Rectal smooth muscle tissue (tissue), 1 donor: Measurements from ENCODE around the gene MED16.

Source experiments
- H3K27ac ChIP-seq: one replicate; pipeline ENCODE4 v1.7.0; 2013; ENCODE audit warnings: low read depth, low read length, inconsistent platforms
- H3K27me3 ChIP-seq: one replicate; pipeline ENCODE4 v1.7.0; 2013; ENCODE audit warnings: low read length; ENCODE audit not compliant: control insufficient read depth, insufficient read depth
- H3K36me3 ChIP-seq: one replicate; pipeline ENCODE4 v1.7.0; 2013; ENCODE audit warnings: low read length; ENCODE audit not compliant: control insufficient read depth, insufficient read depth
- H3K4me1 ChIP-seq: one replicate; pipeline ENCODE4 v1.7.0; 2013; ENCODE audit warnings: low read length; ENCODE audit not compliant: control insufficient read depth, insufficient read depth
- H3K4me3 ChIP-seq: one replicate; pipeline ENCODE4 v1.7.0; 2013; ENCODE audit warnings: low read length
- H3K9ac ChIP-seq: one replicate; pipeline ENCODE4 v1.7.0; 2013; ENCODE audit warnings: low read length

Gene MED16

DNA sequence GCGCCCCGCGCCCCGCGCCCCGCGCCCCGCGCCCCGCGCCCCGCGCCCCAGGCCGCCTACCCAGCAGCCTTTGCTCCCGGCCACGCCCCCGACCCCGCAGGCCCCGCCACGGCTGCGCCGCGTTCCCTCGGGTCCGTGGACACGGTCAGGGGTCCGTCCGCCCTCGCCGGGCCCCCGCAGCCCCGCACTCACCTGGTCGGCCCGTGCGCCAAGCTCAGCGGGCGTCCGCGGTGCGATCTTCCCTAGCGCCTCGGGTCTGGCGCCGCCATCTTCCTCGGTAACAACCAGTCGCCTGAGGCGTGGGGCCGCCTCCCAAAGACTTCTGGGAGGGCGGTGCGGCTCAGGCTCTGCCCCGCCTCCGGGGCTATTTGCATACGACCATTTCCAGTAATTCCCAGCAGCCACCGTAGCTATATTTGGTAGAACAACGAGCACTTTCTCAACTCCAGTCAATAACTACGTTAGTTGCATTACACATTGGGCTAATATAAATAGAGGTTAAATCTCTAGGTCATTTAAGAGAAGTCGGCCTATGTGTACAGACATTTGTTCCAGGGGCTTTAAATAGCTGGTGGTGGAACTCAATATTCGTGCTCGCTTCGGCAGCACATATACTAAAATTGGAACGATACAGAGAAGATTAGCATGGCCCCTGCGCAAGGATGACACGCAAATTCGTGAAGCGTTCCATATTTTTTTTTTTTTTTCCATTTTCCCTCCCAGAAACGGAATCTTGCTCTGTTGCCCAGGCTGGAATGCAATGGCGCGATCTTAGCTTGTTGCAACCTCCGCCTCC, at the start of gene MED16, which contains the start of gene RNU6-9:
MED16 (minus strand) TSS at position 294 of the 796 bp plus-strand sequence. CDS start 2,056 bp downstream, outside the sequence.
RNU6-9 (plus strand) TSS at position 591 of the 796 bp plus-strand sequence.
- no peaks in the 10 kb centered on the region for H3K4me1 ChIP-seq
- peak within 1 kb of the TSS; percentile 78 for H3K4me3 ChIP-seq
- H3K27ac ChIP-seq = peak within 1 kb of the TSS; percentile 97
- H3K9ac ChIP-seq = peak within 1 kb of the TSS; percentile 56
- H3K36me3 ChIP-seq = peaks cover 6% of the 10 kb centered on the region
- H3K27me3 ChIP-seq = no peaks in the 10 kb centered on the region

- Histone ChIP-seq H3K4me1 (no peaks in the 10 kb centered on the region), H3K27ac (no peak overlapping the region), H3K36me3 (no peaks in the 10 kb centered on the region), H3K27me3 (no peaks in the 10 kb centered on the region), H3K4me3 (no peak overlapping the region), H3K9ac (no peak overlapping the region)
These were observed 49.2 kb upstream of the MED16 start for GRCh38 chr19:942133-942645.

DNA sequence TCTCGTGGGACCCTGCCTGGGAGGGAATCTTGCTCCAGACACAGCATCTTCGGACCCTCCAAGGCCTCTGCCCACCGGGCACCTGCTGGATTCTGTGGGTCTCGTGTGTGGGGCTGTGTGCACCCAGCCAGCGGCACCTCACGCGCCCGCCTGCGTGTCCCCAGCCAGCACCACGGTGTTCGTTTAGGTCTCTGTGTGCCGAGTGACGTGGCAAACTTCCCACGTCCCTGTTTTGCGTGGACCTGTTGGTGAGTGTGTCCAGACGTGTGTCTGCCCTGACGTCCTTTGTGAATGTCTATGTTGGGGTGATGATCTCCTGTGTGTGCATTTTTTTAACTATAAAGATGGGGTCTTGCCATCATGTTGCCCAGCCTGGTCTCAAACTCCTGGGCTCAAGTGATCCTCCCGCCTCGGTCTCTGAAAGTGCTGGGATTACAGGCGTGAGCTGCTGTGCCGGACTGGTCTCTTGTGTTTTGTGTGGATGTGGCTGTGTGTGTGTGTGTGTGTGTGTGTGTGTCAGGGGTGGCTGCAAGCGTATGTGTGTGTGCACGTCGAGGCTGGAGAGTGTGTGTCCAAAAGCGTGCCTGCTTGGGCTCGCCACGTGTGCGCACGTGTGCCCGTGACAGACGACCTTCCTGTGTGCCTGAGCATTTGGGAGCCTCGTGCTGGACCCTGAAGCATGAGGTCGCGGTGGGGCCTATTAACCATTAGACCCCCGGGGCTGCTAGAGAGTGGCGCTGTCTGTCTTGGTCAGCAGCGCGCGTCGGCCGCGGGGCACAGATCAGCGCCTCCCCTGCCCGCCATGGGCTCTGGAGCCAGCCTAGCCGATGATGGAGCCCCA, 48.5 kb upstream of the MED16 start:
- Histone ChIP-seq H3K4me1 (no peaks in the 10 kb centered on the region), H3K4me3 (peak overlapping the region; percentile 61), H3K36me3 (no peaks in the 10 kb centered on the region), H3K9ac (no peak overlapping the region), H3K27ac (peak overlapping the region; percentile 68), H3K27me3 (no peaks in the 10 kb centered on the region)

DNA sequence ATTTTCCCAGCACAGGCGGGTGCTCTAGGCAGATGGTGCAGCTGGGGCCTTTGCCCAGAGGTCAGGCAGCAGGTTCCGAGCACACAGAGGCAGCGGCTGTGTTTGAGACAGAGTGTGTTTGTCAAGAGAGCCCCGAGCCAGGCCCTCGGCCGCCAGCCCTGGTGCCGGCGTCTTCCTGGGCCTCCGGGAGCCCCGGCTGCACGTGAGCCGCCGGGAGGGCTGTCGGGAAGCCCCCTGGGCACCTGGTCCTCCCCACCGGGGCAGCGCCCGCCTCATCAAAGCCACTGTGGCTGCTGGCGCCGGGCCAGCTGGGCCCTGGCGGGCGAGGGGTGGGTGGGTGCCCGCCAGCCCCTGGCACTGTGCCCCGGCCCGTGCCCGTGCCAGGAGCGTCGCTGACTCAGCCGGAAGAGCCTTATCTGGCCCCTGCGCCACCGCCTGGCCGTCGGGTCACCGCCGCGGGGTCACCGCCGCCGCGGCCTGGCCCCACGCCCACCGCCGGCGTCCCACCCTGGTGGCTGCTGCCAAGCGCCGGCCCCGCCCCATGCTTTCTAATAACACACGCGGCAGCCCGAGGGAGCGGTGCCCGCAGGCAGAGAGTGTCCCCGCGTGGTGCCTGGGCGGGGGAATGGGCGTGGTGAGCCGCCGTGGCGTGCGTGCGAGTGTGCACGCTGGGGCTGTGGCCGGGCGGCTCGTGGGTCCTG, 47.8 kb upstream of the MED16 start:
- H3K4me3 ChIP-seq = peak overlapping the region; percentile 61
- no peaks in the 10 kb centered on the region for H3K36me3 ChIP-seq
- H3K27ac ChIP-seq = peak overlapping the region; percentile 68
- H3K9ac ChIP-seq = no peak overlapping the region
- no peaks in the 10 kb centered on the region for H3K27me3 ChIP-seq
- H3K4me1 ChIP-seq = no peaks in the 10 kb centered on the region

GRCh38 chr19:939922-940321, 46.9 kb upstream of the MED16 start:
- no peaks in the 10 kb centered on the region for H3K36me3 ChIP-seq
- no peaks in the 10 kb centered on the region for H3K27me3 ChIP-seq
- no peak overlapping the region for H3K9ac ChIP-seq
- peak overlapping the region; percentile 68 for H3K27ac ChIP-seq
- peaks cover 5% of the 10 kb centered on the region for H3K4me1 ChIP-seq
- H3K4me3 ChIP-seq = no peak overlapping the region

DNA sequence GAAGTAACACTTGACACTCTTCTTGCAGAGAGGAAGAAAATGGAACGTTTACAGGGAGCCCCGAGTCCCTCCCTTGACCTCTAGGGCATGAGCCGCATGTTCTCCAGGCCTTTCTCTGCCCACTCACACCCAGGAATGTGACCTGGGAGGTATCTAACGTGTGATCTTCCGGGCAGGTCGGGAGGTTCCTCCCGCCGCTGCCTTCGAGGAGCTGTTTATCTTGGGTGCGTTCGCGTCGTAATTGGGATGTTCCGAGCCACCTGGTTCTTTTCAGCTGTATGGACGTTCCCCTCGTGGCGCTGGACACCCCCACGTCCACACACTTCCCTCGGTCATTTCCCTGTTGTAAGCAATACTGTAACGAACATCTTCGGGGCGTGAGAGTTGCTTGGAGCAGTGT, 46.5 kb upstream of the MED16 start:
- no peak overlapping the region for H3K4me3 ChIP-seq
- no peak overlapping the region for H3K9ac ChIP-seq
- no peaks in the 10 kb centered on the region for H3K27me3 ChIP-seq
- H3K4me1 ChIP-seq = peaks cover 7% of the 10 kb centered on the region
- H3K36me3 ChIP-seq = no peaks in the 10 kb centered on the region
- H3K27ac ChIP-seq = no peak overlapping the region

DNA sequence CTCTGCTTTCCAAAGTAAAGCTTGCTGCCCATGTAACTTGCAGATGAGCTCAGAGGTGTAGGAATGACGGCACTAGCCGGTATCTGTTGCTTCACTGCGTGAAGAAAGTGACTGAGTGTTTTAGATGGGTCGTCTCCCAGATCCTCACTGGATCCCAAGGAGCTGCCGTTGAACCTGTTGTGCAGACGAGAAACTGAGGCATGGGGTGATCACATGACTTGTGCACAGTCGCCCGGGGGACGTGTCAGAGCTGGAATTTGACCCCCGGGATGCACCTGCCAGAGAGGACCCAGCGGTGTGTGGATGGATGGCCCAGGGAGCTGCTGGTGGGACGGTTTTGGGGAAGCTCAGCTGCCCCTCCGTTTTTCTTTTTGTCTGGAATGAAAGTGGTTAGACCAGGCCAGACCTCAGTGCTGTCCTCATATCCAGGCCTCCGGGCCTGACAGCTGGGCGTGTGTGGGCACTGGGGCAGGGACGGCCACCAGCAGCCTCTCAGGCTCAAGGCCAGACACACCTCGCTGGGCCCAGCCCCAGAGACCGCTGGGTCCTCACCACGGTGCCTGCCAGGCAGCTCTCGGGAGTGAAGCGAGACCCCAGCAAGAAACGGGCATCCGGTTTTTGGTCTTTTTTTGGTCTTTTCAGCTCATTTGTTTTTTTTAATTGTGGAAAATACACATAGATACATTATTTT, 45.4 kb upstream of the MED16 start:
- H3K36me3 ChIP-seq = no peaks in the 10 kb centered on the region
- H3K4me3 ChIP-seq = no peak overlapping the region
- no peaks in the 10 kb centered on the region for H3K27me3 ChIP-seq
- H3K27ac ChIP-seq = no peak overlapping the region
- H3K4me1 ChIP-seq = peaks cover 14% of the 10 kb centered on the region
- no peak overlapping the region for H3K9ac ChIP-seq

GRCh38 chr19:937259-937694, 44.3 kb upstream of the MED16 start:
- H3K4me3 ChIP-seq = no peak overlapping the region
- peaks cover 19% of the 10 kb centered on the region for H3K4me1 ChIP-seq
- H3K9ac ChIP-seq = no peak overlapping the region
- H3K36me3 ChIP-seq = no peaks in the 10 kb centered on the region
- H3K27ac ChIP-seq = no peak overlapping the region
- no peaks in the 10 kb centered on the region for H3K27me3 ChIP-seq

DNA sequence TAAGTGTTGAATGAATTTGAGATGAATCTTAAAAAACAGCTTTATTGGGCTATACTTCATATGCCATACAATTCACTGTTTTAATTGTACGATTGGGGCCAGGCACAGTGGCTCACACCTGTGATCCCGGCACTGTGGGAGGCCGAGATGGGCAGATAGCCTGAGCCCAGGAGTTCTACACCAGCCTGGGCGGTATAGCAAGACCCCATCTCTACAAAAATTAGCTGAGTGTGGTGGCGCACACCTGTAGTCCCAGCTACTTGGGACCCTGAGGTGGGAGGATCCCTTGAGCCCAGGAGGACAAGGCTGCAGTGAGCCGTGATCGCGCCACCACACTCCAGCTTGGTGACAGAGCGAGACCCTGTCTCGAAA, 43.2 kb upstream of the MED16 start:
- Histone ChIP-seq H3K27ac (no peak overlapping the region), H3K9ac (no peak overlapping the region), H3K36me3 (no peaks in the 10 kb centered on the region), H3K27me3 (no peaks in the 10 kb centered on the region), H3K4me3 (no peak overlapping the region), H3K4me1 (peaks cover 19% of the 10 kb centered on the region)

DNA sequence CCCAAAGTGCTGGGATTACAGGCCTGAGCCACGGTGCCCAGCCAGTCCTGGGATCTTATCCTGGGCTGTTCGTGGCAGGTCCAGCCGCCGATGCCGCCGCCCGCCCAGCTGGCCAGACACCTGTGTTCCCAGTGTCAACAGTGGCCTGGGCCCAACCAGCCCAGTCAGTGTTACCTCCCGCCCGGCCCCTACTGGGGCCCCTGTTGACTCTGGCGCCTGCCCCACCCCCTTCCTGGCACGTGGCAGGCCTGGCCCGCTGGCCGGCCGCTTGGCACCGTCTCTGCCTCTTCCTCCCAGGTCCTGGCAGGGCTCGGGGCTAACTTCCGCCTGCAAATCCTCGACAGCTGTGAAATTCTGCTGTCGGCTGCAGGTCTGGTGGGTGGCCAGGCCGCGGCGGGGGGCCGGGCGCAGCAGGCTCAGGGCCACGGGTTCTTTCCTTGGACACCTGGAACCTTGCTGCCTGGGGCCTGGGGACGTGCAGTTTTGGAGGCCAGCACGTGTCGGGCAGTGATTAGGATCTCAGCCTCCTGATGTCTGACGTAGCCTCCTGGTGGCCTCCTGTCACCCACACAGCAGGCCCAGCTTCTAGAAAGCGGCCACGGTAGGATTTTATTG, 42.0 kb upstream of the MED16 start:
- peak overlapping the region; percentile 74 for H3K27ac ChIP-seq
- peaks cover 19% of the 10 kb centered on the region for H3K4me1 ChIP-seq
- H3K36me3 ChIP-seq = no peaks in the 10 kb centered on the region
- no peaks in the 10 kb centered on the region for H3K27me3 ChIP-seq
- H3K4me3 ChIP-seq = no peak overlapping the region
- no peak overlapping the region for H3K9ac ChIP-seq

DNA sequence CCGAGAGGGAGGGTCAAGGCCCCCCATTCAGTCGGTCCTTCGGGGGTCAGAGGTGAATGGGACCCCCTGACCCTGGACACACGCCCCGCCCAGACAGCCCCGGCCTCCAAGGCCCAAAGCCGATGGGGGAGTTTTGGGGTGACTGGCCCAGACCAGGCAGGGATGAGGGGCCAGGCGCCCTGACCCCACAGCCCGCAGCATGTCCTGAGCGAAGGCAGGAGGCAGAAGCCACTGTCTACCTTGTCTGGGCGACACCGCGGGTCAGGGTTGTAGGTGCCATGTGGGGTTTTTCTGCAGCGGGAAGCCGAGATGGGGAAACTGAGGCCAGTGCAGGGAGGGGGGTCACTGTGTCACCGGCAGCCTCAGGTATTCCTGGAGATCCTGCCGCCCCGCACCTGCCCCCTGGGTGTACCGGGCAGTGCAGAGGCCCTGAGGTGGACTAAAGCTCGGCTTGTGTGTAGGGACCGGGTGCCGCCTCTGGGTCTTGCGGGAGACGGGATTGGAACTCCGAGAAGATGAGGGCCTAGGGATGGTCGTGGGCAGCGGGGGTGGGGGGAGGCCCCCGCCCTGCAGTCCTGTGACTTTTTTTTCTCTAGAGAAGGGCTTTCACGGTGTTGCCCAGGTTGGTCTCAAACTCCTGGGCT, 41.3 kb upstream of the MED16 start:
- Histone ChIP-seq H3K27ac (peak overlapping the region; percentile 74), H3K27me3 (no peaks in the 10 kb centered on the region), H3K9ac (no peak overlapping the region), H3K4me1 (peaks cover 19% of the 10 kb centered on the region), H3K36me3 (no peaks in the 10 kb centered on the region), H3K4me3 (no peak overlapping the region)
